Posterior vena cava (tissue), 2 donors: ENCODE results near the gene KERA. TPM values are rescaled to one million over a fixed set of nuclear protein-coding genes. Genes with fewer than 3 reads are reported as not detected.
A peak's percentile ranks its signal among the peaks of the same experiment; 100 is the strongest.

Source experiments
- DNase-seq: peaks from one replicate; pipeline ENCODE4 v3.0.0-alpha.2; 2020; ENCODE audit warnings: low spot score
- intact Hi-C, 2 donors: fragments of 100-400 bp; cut with DNase I; formaldehyde crosslinking; loops; one replicate each; pipeline versions ENCODE4 v1.14.1 to v1.14.2; 2022 to 2023
- total RNA-seq, 2 donors: library from RNA; stranded (reverse); fragmentation: NEBNext Ultra II Directional; extraction: Animal tissue kit (Norgen Biotek cat#: 25700); gene quantifications; one replicate each; pipeline ENCODE4 v1.2.1, GENCODE V29; 2021
- donor health status: DM: yes; HTN: yes; CAD: no.
- donor health status: DM: yes; HTN: yes; CAD: no.

KERA gene
- total RNA-seq, 2 donors from 2014 or later: not detected

GRCh38 chr12:91023326-91024004 lies 34.4 kb downstream of the KERA start:
- no peak for DNase-seq
- intact Hi-C loops: no loop called here

GRCh38 chr12:91021076-91021475 lies 36.7 kb downstream of the KERA start:
- DNase-seq: no peak
- intact Hi-C loops: no loop called here

- intact Hi-C loops: no loop called here
- no peak for DNase-seq
Observed at GRCh38 chr12:91019455-91019854, 38.4 kb downstream of the KERA start.

- intact Hi-C loops: no loop called here
- DNase-seq: peak; percentile 59
Observed at GRCh38 chr12:91017511-91018263, 40.1 kb downstream of the KERA start.

GRCh38 chr12:91017043-91017442 lies 40.8 kb downstream of the KERA start:
- DNase-seq: no peak
- intact Hi-C loops: no loop called here

- intact Hi-C loops: loop anchor here in 1 of 2 donors (1.0 kb wide), 1 partner anchor 26 kb away; no protein-coding TSS in a partner anchor
- no peak for DNase-seq
Observed at GRCh38 chr12:91009319-91009950, 48.4 kb downstream of the KERA start.

GRCh38 chr12:91007531-91008290 lies 50.1 kb downstream of the KERA start:
- DNase-seq: no peak
- intact Hi-C loops: no loop called here

GRCh38 chr12:91004872-91005271 lies 53.0 kb downstream of the KERA start, which contains the start of gene EPYC:
EPYC (minus strand) TSS chr12:91004972; CDS start chr12:91002565, 2,407 bp downstream.
- no peak for DNase-seq
- intact Hi-C loops: no loop called here

GRCh38 chr12:91003737-91004136 lies 54.1 kb downstream of the KERA start:
- intact Hi-C loops: no loop called here
- DNase-seq: no peak

GRCh38 chr12:91001306-91001705 lies 56.5 kb downstream of the KERA start:
- DNase-seq: no peak
- intact Hi-C loops: no loop called here

Other genes with a start within 250 kb of the KERA start
- not detected for gene CCER1, start 102.8 kb downstream of the KERA start, total RNA-seq
- gene EPYC, start 53.1 kb downstream of the KERA start, total RNA-seq: not detected
- 100 to 1,000 TPM; 361 to 654 TPM for gene LUM, start 53.5 kb upstream of the KERA start, total RNA-seq
- gene DCN, start 124.8 kb upstream of the KERA start, total RNA-seq: 1,000 to 10,000 TPM; 1,461 to 2,897 TPM